Coronary artery (tissue), 2 donors: ENCODE results near the gene NECAB3.
"Not testable (repeated sequence)": the region's sequence is repeated elsewhere in the genome, so short reads cannot be mapped to it uniquely, and the experiment has no call there.

Source experiments
- DNase-seq: peaks from one replicate; pipeline ENCODE4 v3.0.0-alpha.2; 2017; ENCODE audit warnings: low spot score
- H3K27ac ChIP-seq, 2 donors: fragments of 200-600 bp; sonication (generic); one replicate each; pipeline ENCODE4 v1.5.1; 2016 to 2019
- H3K4me3 ChIP-seq: fragments of 200-600 bp; sonication (generic); 2 replicates; pipeline ENCODE4 v1.5.1; 2016; ENCODE audit warnings: mild to moderate bottlenecking, moderate library complexity
- TF ChIP-seq, protein P1 (sequence below): fragments of 200-600 bp; sonication (generic); IDR thresholded peaks from one replicate; pipeline ENCODE4 v1.5.1; 2019; ENCODE audit warnings: antibody characterized with exemption

Gene NECAB3

DNA sequence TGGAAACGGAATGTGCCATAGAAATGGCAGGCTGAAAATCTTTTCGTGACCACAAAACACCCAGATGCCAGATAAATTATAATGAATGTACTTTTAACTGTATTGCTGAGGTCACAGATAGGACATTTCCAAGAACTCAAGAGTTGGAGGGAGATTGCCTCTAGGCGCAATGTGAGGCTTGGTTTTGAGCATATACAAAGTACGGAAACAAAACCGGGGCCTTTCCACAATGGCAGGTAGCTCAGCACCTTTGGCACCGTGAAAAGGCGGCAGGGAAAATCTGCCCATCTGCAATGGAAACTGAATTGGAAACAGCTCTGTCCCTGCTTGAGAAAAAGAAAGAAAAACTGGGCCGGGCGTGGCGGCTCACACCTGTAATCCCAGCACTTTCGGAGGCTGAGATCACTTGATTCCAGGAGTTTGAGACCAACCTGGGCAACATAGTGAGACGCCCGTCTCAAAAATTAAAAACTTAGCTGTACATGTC, 22.6 kb downstream of the NECAB3 start:
- no peak overlapping the region for H3K27ac ChIP-seq
- no peak for DNase-seq
- H3K4me3 ChIP-seq: no peak overlapping the region
- TF ChIP-seq, protein P1, sequence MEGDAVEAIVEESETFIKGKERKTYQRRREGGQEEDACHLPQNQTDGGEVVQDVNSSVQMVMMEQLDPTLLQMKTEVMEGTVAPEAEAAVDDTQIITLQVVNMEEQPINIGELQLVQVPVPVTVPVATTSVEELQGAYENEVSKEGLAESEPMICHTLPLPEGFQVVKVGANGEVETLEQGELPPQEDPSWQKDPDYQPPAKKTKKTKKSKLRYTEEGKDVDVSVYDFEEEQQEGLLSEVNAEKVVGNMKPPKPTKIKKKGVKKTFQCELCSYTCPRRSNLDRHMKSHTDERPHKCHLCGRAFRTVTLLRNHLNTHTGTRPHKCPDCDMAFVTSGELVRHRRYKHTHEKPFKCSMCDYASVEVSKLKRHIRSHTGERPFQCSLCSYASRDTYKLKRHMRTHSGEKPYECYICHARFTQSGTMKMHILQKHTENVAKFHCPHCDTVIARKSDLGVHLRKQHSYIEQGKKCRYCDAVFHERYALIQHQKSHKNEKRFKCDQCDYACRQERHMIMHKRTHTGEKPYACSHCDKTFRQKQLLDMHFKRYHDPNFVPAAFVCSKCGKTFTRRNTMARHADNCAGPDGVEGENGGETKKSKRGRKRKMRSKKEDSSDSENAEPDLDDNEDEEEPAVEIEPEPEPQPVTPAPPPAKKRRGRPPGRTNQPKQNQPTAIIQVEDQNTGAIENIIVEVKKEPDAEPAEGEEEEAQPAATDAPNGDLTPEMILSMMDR: no peak

DNA sequence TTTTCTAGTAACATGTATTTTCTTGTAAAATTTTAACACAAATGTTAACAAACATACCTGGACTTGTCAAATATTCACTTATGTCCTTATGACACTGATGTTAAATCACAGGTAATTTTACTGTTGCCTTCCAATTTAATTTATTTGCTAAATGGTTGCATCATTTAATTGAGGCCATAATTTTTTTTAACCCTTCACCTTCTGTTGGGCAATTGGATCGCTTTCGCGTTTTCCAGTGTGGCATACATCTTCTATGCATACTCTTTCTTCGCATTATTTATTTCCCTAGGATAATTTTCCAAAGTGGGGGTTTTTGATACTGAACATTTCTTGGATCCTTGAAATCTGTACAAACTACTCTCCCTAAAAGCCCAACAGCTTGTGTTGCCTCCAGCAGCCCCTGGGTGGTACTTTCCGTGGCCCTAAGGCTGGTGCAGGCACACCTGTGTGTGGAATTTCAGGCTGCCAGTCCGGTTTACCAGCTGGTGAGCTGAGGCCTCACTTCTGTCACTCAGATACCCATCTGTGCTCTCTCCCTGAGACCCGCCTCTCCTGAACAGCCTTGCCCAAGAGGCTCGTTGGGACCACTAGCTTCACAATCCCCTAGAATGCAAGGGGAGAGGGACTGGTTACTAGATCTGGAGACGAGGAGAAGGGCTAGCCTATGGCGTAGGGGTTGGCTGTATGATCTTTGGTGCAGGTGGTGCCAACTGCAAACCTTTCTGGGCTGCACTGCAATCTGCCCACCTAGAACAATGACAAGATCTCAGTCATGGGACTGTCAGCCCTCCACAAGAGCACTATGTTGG, 23.3 kb downstream of the NECAB3 start:
- DNase-seq: no peak
- no peak overlapping the region for H3K27ac ChIP-seq

DNA sequence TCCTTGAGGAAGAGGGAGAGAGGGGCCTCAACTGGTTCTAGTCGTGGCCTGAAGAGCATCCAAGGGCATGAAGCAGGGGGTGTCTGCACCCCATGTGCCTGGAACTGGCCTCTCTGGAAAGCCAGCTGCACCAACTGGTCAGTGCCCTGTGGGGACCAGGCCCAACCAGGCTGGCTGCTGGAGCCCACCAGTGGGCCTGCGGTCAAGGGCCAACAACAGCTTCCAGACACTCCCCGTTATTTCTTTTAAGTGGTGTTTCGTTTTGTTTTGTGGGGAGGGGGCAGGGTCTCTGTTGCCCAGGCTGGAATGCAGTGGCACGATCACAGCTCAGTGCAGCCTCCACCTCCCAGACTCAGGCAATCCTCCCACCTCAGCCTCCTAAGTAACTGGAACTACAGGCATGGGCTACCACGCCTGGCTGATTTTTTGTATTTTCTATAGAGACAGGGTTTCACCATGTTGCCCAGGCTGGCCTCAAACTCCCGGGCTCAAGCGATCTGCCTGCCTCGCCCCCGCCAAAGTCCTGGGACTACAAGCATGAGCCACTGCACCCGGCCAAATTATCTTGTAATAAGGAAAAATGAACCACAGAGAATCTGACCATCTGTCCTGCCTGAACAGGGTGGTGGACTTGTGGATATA, 24.0 kb downstream of the NECAB3 start:
- no peak overlapping the region for H3K4me3 ChIP-seq
- DNase-seq: no peak
- no peak overlapping the region for H3K27ac ChIP-seq
- TF ChIP-seq, protein P1: no peak

More for the DNA sequence above, 23.3 kb downstream of the NECAB3 start:
- no peak overlapping the region for H3K4me3 ChIP-seq
- TF ChIP-seq, protein P1: no peak

DNA sequence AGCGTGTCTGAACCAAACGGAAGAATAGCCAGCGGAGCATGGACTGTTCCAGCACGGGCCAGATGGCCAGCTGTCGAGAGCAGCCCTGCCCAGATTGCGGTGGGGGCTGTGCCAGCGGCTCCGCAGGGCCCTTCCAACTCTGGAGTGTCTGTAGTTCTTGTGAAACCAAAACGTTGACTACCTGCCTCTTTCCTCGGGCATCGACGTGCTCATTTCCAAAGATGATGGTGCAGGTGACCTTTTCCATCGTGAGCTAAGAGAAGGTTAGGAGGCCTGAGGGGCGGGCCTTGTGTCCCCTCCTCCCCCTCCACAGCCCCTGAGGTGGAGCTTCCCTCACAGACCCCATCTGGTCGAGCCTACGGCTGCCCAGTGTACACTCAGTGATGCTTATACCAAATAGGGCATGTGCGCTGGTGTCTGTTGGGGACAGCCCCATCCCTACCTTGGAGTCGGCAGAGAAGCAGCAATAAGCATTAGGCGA, 25.0 kb downstream of the NECAB3 start:
- TF ChIP-seq, protein P1: no peak

DNA sequence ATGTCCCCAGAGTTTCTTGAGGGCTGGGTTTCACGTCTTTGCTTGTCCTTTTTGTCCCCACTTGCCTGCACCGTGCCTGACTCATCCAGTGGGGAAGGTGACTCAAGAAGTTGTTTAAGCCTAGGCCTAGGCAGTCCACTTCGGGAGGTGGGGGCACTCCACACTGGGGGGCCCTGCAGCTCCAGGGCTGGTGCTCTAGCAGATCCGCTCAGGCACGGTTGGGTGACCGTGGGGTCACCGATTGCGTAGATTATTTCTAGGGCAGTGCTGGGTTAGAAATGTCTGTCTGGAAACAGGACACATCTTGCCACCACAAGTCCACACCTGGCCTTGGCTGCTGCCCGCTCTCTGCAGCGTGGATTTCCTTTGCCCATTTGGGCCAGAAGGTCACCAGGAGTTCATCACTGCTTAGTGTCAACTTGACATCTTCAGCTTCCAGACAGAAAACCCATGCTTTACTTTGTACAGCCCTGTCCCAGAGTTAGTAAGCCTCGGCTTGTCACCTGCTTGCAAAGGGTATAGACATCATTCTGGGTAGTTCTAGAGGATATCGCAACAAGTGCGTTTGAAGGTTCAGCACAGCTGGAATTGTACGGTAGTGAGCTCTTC, 25.7 kb downstream of the NECAB3 start:
- Histone ChIP-seq H3K4me3 (peak overlapping the region; percentile 43), H3K27ac (peak overlapping the region; percentile 64 to 74)
- TF ChIP-seq, protein P1: no peak
- DNase-seq: peak; percentile 77

More for the DNA sequence above, 25.0 kb downstream of the NECAB3 start:
- no peak overlapping the region for H3K4me3 ChIP-seq
- DNase-seq: no peak
- H3K27ac ChIP-seq: peak overlapping the region; percentile 11 to 39

DNA sequence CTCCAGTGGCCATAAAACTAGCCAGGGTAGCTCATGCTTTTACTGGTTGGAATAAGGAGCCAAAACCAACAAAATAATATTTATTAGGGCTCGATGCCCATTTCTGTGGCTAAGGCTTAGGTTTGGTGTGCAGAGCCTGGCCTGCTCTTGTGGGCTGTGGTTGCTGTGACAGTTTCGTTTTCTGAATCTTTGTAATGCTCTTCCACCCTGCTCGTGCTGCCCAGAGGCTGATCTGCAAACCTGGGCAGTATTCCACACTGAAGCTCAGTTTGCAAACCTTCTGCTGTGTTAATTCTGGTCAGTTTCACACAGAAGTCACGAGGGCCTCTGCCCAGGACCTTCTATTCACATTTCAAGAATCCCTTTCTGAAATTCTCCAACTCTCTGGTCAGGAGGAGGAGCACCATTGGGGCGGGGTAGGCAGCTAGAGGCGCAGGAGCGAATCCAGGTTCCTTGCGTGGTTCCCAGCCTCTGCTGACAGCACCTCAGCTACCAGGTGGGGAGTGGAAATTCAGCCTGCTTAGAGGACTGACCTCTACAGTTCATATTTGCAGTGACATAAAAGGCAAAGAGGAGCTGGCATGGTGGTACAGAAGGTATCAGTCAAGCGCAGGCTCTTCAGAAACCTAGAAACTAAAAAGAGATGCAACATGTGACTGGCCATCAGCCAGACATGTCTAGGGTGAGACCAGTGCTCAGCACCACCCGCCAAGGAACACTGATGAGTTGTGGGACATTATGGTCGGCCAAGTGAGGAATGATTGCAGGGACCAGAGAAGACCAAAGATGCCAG, 26.4 kb downstream of the NECAB3 start:
- peak; percentile 74 for DNase-seq
- TF ChIP-seq, protein P1: no peak
- peak overlapping the region; percentile 43 for H3K4me3 ChIP-seq
- peak overlapping the region; percentile 64 to 74 for H3K27ac ChIP-seq

DNA sequence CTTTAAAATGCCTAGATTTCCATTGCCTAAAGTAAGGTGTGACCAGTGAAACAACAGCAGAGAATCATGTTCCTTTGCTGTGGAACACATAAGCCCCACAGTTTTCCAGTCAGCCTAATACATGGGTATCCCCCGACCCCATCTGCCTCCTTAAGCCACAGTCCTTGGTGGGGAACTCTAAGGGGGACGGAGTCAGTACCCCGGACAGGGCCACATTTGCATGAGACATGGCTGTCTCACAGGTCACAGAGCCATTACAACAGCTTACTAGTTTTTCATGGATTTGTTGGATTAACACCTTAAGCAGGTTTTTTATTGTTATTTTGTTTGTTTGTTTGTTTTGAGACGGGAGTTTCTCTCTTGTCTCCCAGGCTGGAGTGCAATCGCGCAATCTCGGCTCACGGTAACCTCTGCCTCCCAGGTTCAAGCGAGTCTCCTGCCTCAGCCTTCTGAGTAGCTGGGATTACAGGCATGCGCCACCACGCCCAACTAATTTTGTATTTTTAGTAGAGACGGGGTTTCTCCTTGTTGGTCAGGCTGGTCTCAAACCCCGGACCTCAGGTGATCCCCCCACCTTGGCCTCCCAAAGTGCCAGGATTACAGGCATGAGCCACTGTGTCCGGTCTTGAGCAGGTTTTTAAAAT, 27.1 kb downstream of the NECAB3 start:
- H3K27ac ChIP-seq: peak overlapping the region; percentile 64 to 74
- DNase-seq: not testable (repeated sequence)
- peak overlapping the region; percentile 43 for H3K4me3 ChIP-seq
